WTC11 (cell line): ENCODE data around the gene KRT79. TPM values are rescaled to one million over a fixed set of nuclear protein-coding genes. Genes with fewer than 3 reads are reported as not detected.

Source experiments
- ATAC-seq: fragments of 200-7000 bp; cut with Tn5 transposase; 2 replicates; pipeline ENCODE4 v1.10.0; 2021; ENCODE audit warnings: mild to moderate bottlenecking, moderate library complexity
- CTCF ChIA-PET: fragments of 300-600 bp; sonication (Branson Sonifier 250); formaldehyde crosslinking; loops from one replicate; lab custom pipeline; 2021; ENCODE audit warnings: antibody characterized with exemption; lab: Charles Lee
- POLR2A ChIA-PET: fragments of 350-600 bp; sonication (Branson Sonifier 250); formaldehyde crosslinking; loops from one replicate; lab custom pipeline; 2021; ENCODE audit warnings: antibody characterized with exemption; lab: Charles Lee
- DNase-seq: peaks from one replicate; pipeline ENCODE4 v3.0.0; 2021; ENCODE audit warnings: low spot score
- H3K27ac Mint-ChIP-seq: 2 replicates; pipeline ENCODE4 v1.8.0; 2021; ENCODE audit warnings: mixed read lengths
- H3K27me3 Mint-ChIP-seq: 2 replicates; pipeline ENCODE4 v1.8.0; 2021; ENCODE audit warnings: low read depth, mild to moderate bottlenecking, moderate library complexity, mixed read lengths
- H3K36me3 Mint-ChIP-seq: 2 replicates; pipeline ENCODE4 v1.8.0; 2021; ENCODE audit warnings: mixed read lengths
- H3K4me1 Mint-ChIP-seq: 2 replicates; pipeline ENCODE4 v1.8.0; 2022; ENCODE audit warnings: mixed read lengths
- H3K4me3 Mint-ChIP-seq: 2 replicates; pipeline ENCODE4 v1.8.0; 2021; ENCODE audit warnings: mild to moderate bottlenecking, moderate library complexity, mixed read lengths
- H3K9me3 Mint-ChIP-seq: 2 replicates; pipeline ENCODE4 v1.8.0; 2021; ENCODE audit warnings: mixed read lengths
- ARID4B ChIP-seq: sonication (generic); formaldehyde crosslinking; IDR thresholded peaks from 2 replicates; pipeline ENCODE4 v1.8.0; 2023; ENCODE audit warnings: missing genetic modification reagents, mild to moderate bottlenecking, borderline replicate concordance
- CREB1 ChIP-seq: sonication (generic); formaldehyde crosslinking; IDR thresholded peaks from 2 replicates; pipeline ENCODE4 v1.8.0; 2023; ENCODE audit warnings: mild to moderate bottlenecking, missing genetic modification reagents
- CTCF ChIP-seq: fragments of 200-600 bp; IDR thresholded peaks from 2 replicates; pipeline ENCODE4 v1.8.0; 2022; ENCODE audit warnings: antibody characterized with exemption
- GTF2I ChIP-seq: fragments of 250-450 bp; sonication (Bioruptor Pico); conservative IDR thresholded peaks from 2 replicates; pipeline ENCODE4 v1.4.0; 2021; ENCODE audit warnings: mild to moderate bottlenecking
- IRF1 ChIP-seq: sonication (generic); formaldehyde crosslinking; IDR thresholded peaks from 2 replicates; pipeline ENCODE4 v1.8.0; 2023; ENCODE audit warnings: missing genetic modification reagents
- JAZF1 ChIP-seq: fragments of 250-450 bp; sonication (Bioruptor Pico); IDR thresholded peaks from 2 replicates; pipeline ENCODE4 v1.9.0; 2021; ENCODE audit warnings: moderate library complexity, mild to moderate bottlenecking, inconsistent platforms
- OVOL2 ChIP-seq: fragments of 250-450 bp; sonication (Bioruptor Pico); IDR thresholded peaks from 2 replicates; pipeline ENCODE4 v1.9.0; 2021; ENCODE audit warnings: mild to moderate bottlenecking, borderline replicate concordance
- STAT6 ChIP-seq: sonication (generic); formaldehyde crosslinking; conservative IDR thresholded peaks from 2 replicates; pipeline ENCODE4 v1.8.1; 2023; ENCODE audit warnings: mild to moderate bottlenecking, low read depth, missing genetic modification reagents, moderate library complexity
- ZBTB21 ChIP-seq: sonication (generic); formaldehyde crosslinking; IDR thresholded peaks from 2 replicates; pipeline ENCODE4 v1.8.1; 2023; ENCODE audit warnings: mild to moderate bottlenecking, missing genetic modification reagents, borderline replicate concordance
- ZMAT4 ChIP-seq: fragments of 250-450 bp; sonication (Bioruptor Pico); IDR thresholded peaks from 2 replicates; pipeline ENCODE4 v1.9.0; 2021; ENCODE audit warnings: mild to moderate bottlenecking
- ZNF317 ChIP-seq: sonication (generic); formaldehyde crosslinking; IDR thresholded peaks from 2 replicates; pipeline ENCODE4 v1.8.1; 2023; ENCODE audit warnings: low read depth, mild to moderate bottlenecking, moderate library complexity, missing genetic modification reagents, borderline replicate concordance
- ZSCAN18 ChIP-seq: fragments of 250-450 bp; sonication (Bioruptor Pico); IDR thresholded peaks from 2 replicates; pipeline ENCODE4 v2.1.2; 2022; ENCODE audit warnings: mild to moderate bottlenecking, moderate library complexity
- total RNA-seq: library from RNA; stranded (reverse); gene quantifications from 3 replicates; pipeline ENCODE4 v1.2.3, GENCODE V29; 2021
- TF ChIP-seq, protein P1 (sequence below): sonication (generic); formaldehyde crosslinking; IDR thresholded peaks from 2 replicates; pipeline ENCODE4 v1.8.1; 2022; ENCODE audit warnings: missing genetic modification reagents, borderline replicate concordance
- TF ChIP-seq, protein P2 (sequence below): fragments of 250-450 bp; sonication (Bioruptor Pico); IDR thresholded peaks from 2 replicates; pipeline ENCODE4 v1.9.0; 2021; ENCODE audit warnings: moderate library complexity, mild to moderate bottlenecking, inconsistent platforms, borderline replicate concordance
- TF ChIP-seq, protein P3 (sequence below): sonication (generic); formaldehyde crosslinking; conservative IDR thresholded peaks from 2 replicates; pipeline ENCODE4 v1.8.1; 2022; ENCODE audit warnings: mild to moderate bottlenecking, missing genetic modification reagents

The KRT79 gene
- total RNA-seq, 1 experiment from 2014 or later, result not detected

DNA sequence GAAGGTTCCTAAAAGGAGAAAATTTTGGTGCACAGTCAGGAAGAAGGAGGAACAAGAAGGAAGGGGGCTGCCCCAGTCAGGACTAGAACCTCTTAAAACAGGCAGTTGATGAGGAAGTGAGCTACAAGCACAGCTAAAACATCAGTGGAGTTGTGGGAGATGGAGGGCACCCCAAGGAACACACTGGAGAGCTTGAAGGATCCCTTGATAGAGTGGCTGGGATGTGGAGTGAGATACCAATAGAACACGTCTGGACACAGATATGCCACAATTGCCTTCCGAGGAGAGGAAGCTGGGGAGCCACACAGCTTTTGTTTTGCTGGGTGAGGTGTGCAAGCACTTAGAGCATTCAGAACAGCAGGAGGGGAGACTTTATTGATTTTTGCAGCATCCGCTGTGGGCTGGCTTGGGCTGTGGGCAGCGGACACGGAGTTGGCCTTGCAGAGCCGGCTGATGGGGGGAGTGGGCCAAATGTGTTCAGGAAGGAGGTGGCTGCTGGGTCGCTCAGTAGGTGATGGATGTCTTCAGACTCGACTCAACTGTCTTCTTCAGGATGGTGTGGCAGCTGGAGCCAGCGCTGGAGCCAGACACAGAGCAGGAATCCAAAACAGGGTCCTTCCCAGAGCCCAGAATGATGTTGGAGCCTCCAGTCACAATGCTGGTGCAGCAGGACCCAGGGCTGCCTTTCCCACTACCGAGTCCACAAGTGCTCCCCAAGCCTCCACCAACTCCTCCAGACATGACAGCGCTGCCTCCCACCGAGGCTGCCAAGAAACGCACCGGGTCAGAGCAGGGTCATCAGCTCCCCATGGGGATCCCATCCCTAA, 4.7 kb upstream of the KRT79 start:
- Mint-ChIP-seq H3K4me3 (no peak overlapping the region), H3K4me1 (no peaks in the 10 kb centered on the region), H3K36me3 (no peaks in the 10 kb centered on the region), H3K9me3 (no peaks in the 10 kb centered on the region), H3K27me3 (peaks cover 5% of the 10 kb centered on the region; the same call in 1 of the 2 replicates), H3K27ac (no peak overlapping the region)
- ATAC-seq (no peak), DNase-seq (no peak)
- CTCF ChIA-PET, result interaction anchor here (0.6 to 2.7 kb wide), 8 partner anchors 27 to 443 kb away, joined by 3 to 10 read pairs (median 4); no protein-coding TSS in a partner anchor
- POLR2A ChIA-PET, result no interaction called here
- TF ChIP-seq ZBTB21 (CRISPR knock-in tag) (no peak), ZSCAN18 (no peak), OVOL2 (no peak), ZNF317 (CRISPR knock-in tag) (no peak), JAZF1 (CRISPR knock-in tag) (no peak), ZMAT4 (no peak), IRF1 (CRISPR knock-in tag) (no peak), CTCF (no peak)
- TF ChIP-seq, protein P1, sequence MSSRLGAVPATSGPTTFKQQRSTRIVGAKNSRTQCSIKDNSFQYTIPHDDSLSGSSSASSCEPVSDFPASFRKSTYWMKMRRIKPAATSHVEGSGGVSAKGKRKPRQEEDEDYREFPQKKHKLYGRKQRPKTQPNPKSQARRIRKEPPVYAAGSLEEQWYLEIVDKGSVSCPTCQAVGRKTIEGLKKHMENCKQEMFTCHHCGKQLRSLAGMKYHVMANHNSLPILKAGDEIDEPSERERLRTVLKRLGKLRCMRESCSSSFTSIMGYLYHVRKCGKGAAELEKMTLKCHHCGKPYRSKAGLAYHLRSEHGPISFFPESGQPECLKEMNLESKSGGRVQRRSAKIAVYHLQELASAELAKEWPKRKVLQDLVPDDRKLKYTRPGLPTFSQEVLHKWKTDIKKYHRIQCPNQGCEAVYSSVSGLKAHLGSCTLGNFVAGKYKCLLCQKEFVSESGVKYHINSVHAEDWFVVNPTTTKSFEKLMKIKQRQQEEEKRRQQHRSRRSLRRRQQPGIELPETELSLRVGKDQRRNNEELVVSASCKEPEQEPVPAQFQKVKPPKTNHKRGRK (CRISPR knock-in tag), result no peak

- H3K4me3 Mint-ChIP-seq, result no peak overlapping the region
- POLR2A ChIA-PET, result no interaction called here
- no peak for TF ChIP-seq ARID4B (CRISPR knock-in tag)
- TF ChIP-seq IRF1 (CRISPR knock-in tag), result no peak
- TF ChIP-seq, protein P2, sequence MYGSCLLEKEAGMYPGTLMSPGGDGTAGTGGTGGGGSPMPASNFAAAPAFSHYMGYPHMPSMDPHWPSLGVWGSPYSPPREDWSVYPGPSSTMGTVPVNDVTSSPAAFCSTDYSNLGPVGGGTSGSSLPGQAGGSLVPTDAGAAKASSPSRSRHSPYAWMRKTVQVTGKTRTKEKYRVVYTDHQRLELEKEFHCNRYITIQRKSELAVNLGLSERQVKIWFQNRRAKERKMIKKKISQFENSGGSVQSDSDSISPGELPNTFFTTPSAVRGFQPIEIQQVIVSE (CRISPR knock-in tag), result no peak
- TF ChIP-seq, protein P3, sequence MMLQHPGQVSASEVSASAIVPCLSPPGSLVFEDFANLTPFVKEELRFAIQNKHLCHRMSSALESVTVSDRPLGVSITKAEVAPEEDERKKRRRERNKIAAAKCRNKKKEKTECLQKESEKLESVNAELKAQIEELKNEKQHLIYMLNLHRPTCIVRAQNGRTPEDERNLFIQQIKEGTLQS, result no peak
- no peak for TF ChIP-seq GTF2I
- no peak for TF ChIP-seq CREB1 (CRISPR knock-in tag)
- TF ChIP-seq STAT6 (CRISPR knock-in tag), result no peak
Observed at GRCh38 chr12:52837781-52838608, 3.9 kb upstream of the KRT79 start.

More at GRCh38 chr12:52837781-52838608, 3.9 kb upstream of the KRT79 start:
- peaks cover 5% of the 10 kb centered on the region; the same call in 1 of the 2 replicates for H3K27me3 Mint-ChIP-seq
- ATAC-seq (no peak), DNase-seq (no peak)
- H3K27ac Mint-ChIP-seq, result no peak overlapping the region
- CTCF ChIA-PET, result interaction anchor here (0.9 to 1.5 kb wide), 4 partner anchors 33 to 442 kb away, joined by 3 to 5 read pairs (median 4); no protein-coding TSS in a partner anchor
- no peaks in the 10 kb centered on the region for H3K9me3 Mint-ChIP-seq
- H3K36me3 Mint-ChIP-seq, result no peaks in the 10 kb centered on the region
- H3K4me1 Mint-ChIP-seq, result no peaks in the 10 kb centered on the region
